VCaP (cell line): Measurements from ENCODE around the gene KCND1.
"Not testable (repeated sequence)": the region's sequence is repeated elsewhere in the genome, so short reads cannot be mapped to it uniquely, and the experiment has no call there.

Experiments
- H3K27ac ChIP-seq: fragments of 450-650 bp; 2 replicates; pipeline ENCODE4 v1.5.1; 2017
- CTCF ChIP-seq: fragments of 450-650 bp; conservative IDR thresholded peaks from 2 replicates; pipeline ENCODE4 v1.5.1; 2017; ENCODE audit warnings: mild to moderate bottlenecking, moderate library complexity

KCND1 gene

GRCh38 chrX:48989483-48989882 is 17.8 kb upstream of the KCND1 start:
- H3K27ac ChIP-seq = no peak overlapping the region
- no peak for TF ChIP-seq CTCF

- no peak for TF ChIP-seq CTCF
- H3K27ac ChIP-seq = no peak overlapping the region
These were observed 12.3 kb upstream of the KCND1 start for GRCh38 chrX:48983896-48984295.

- TF ChIP-seq CTCF = no peak
- no peak overlapping the region for H3K27ac ChIP-seq
These were observed 11.4 kb upstream of the KCND1 start for GRCh38 chrX:48983081-48983480.

- no peak overlapping the region for H3K27ac ChIP-seq
- no peak for TF ChIP-seq CTCF
These were observed 9.5 kb upstream of the KCND1 start for GRCh38 chrX:48981178-48981577.

GRCh38 chrX:48980341-48980740 is 8.7 kb upstream of the KCND1 start:
- not testable (repeated sequence) for H3K27ac ChIP-seq

- H3K27ac ChIP-seq = no peak overlapping the region
- no peak for TF ChIP-seq CTCF
These were observed 6.6 kb upstream of the KCND1 start for GRCh38 chrX:48978226-48978625.

GRCh38 chrX:48976086-48976485 is 4.4 kb upstream of the KCND1 start:
- no peak for TF ChIP-seq CTCF
- H3K27ac ChIP-seq = no peak overlapping the region

GRCh38 chrX:48975541-48975940 is 3.9 kb upstream of the KCND1 start:
- no peak for TF ChIP-seq CTCF
- no peak overlapping the region for H3K27ac ChIP-seq
